Thymus (tissue), 14 donors: Measurements from ENCODE around the gene PRKAG2. TPM values are rescaled to one million over a fixed set of nuclear protein-coding genes. Genes with fewer than 3 reads are reported as not detected.
A peak's percentile ranks its signal among the peaks of the same experiment; 100 is the strongest.

Experiments
- DNase-seq, 9 donors: peaks; one replicate each; pipeline ENCODE4 v3.0.0-alpha.2; 2013; ENCODE audit warnings: low spot score in 9 of 9, low read depth in 6 of 9, missing footprints in 1 of 9
- H3K27ac ChIP-seq, 2 donors: one replicate each; pipeline ENCODE4 v1.5.1; 2013; ENCODE audit warnings: control low read depth in 1 of 2, low read depth in 1 of 2, low read length in 1 of 2, mild to moderate bottlenecking in 1 of 2, moderate library complexity in 1 of 2
- H3K27me3 ChIP-seq, 2 donors: one replicate each; pipeline ENCODE4 v1.5.1; 2013; ENCODE audit warnings: low read length in 1 of 2; ENCODE audit not compliant: control insufficient read depth in 2 of 2, insufficient read depth in 1 of 2
- H3K36me3 ChIP-seq, 2 donors: one replicate each; pipeline ENCODE4 v1.5.1; 2013; ENCODE audit warnings: low read length in 1 of 2, mild to moderate bottlenecking in 1 of 2, moderate library complexity in 1 of 2; ENCODE audit not compliant: control insufficient read depth in 2 of 2, insufficient read depth in 2 of 2
- H3K4me1 ChIP-seq, 2 donors: one replicate each; pipeline ENCODE4 v1.5.1; 2013; ENCODE audit warnings: low read length in 2 of 2; ENCODE audit not compliant: control insufficient read depth in 2 of 2, insufficient read depth in 2 of 2
- H3K4me3 ChIP-seq, 2 donors: one replicate each; pipeline ENCODE4 v1.5.1; 2013; ENCODE audit warnings: low read length in 2 of 2, control low read depth in 1 of 2, mild to moderate bottlenecking in 1 of 2
- H3K9me3 ChIP-seq, 2 donors: one replicate each; pipeline ENCODE4 v1.5.1; 2013; ENCODE audit warnings: low read length in 1 of 2, mild to moderate bottlenecking in 1 of 2; ENCODE audit not compliant: control insufficient read depth in 2 of 2, insufficient read depth in 1 of 2
- WGBS: extraction: QIAGEN DNeasy Blood & Tissue Kit; methylation state at CpG from one replicate; pipeline ENCODE4 v1.1.7; 2013; 5-methylcytosine and 5-hydroxymethylcytosine counted together
- long read RNA-seq, 10 donors: transcript quantifications; one replicate each; lab custom pipeline, GENCODE V29; 2026
- polyA plus RNA-seq: library from polyadenylated mRNA; stranded (reverse); fragments of 200-250 nt; gene quantifications from one replicate; pipeline ENCODE4 v1.2.3, GENCODE V29; 2013
- total RNA-seq: library from RNA; stranded (reverse); fragments of 120-200 nt; gene quantifications from one replicate; pipeline ENCODE4 v1.2.4, GENCODE V29; 2013
- donor health status: healthy.

The PRKAG2 gene
- total RNA-seq (5.1 TPM), polyA plus RNA-seq (33.7 TPM)
- long read RNA-seq, donor 1 = 0 reads
- long read RNA-seq, donor 2 = 0 reads
- long read RNA-seq, donor 3, partial matches to known transcripts = 0 of 3 reads
- long read RNA-seq, donor 3, other reads (novel, unspliced or antisense) = 0 of 3 reads
- long read RNA-seq, donor 4 = 0 reads
- long read RNA-seq, donor 5 = 0 reads
- long read RNA-seq, donor 6 = 0 reads
- long read RNA-seq, donor 7, partial matches to known transcripts = 0 of 1 reads
- long read RNA-seq, donor 7, other reads (novel, unspliced or antisense) = 0 of 1 reads
- long read RNA-seq, donor 8 = 0 reads
- long read RNA-seq, donor 9, partial matches to known transcripts = 0 of 1 reads
- long read RNA-seq, donor 9, other reads (novel, unspliced or antisense) = 0 of 1 reads
- long read RNA-seq, donor 10, partial matches to known transcripts = 0 of 4 reads
- long read RNA-seq, donor 10, other reads (novel, unspliced or antisense) = 0 of 4 reads

DNA sequence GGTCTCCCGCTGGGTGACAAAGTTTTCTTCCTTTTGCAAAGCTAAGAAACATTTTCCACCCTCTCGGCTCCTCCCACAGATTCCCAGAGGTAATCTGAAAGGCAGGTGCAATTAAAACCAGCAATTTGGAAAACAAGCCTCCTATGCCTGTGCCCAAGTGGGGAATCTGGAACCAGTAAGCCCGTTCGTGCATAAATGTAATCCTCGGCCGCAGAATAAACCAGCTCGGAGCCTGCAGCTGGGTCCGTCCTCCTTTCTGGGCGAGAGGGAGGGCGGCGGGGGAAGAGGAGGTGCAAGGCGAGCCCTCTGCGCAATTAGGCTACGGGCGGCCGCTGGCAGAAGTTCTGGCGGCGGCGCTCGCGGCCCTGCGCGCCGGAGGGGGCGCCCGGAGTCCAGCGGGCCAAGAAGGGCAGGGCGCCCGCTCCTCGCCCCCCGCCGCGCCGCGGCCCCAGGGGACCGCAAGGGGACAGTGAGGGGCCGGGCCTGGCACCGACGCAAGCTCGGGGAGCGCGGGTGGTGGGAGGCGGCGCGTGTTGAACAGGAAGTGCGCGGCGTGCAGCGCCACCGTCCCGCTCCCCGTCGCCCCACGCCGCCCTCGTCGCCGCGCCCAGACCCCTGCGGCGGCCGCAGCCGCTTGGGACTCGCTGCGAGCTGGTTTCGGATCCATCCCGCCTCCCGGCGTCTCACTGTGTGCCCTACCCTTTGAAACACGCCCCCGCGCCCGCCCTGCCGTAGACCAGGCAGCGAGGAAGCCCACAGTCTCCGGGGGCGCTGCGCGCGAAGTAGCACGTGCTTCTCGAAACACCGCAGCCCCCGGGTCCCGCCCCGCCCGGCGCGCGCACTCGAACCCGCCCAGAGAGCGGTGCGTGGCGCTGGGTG, at the start of gene PRKAG2:
Gene PRKAG2, minus strand, starts transcription at position 217 of the 879 bp plus-strand sequence. CDS start 495 bp downstream, outside the sequence.
- H3K36me3 ChIP-seq = no peaks in the 10 kb centered on the region
- H3K4me1 ChIP-seq = peaks cover 4 to 24% of the 10 kb centered on the region in 2 donors
- H3K27me3 ChIP-seq = peaks cover 32 to 71% of the 10 kb centered on the region in 2 donors
- peaks cover 0 to 7% of the 10 kb centered on the region in 2 donors for H3K9me3 ChIP-seq
- DNase-seq = peak in 6 of 9 donors; percentile 9 to 59 (median 34)
- H3K4me3 ChIP-seq = peak within 1 kb of the TSS; percentile 53 to 69
- WGBS = under 1% methylated on average over 95 of the region's 95 CpGs
- H3K27ac ChIP-seq = peak within 1 kb of the TSS; percentile 32 to 81

DNA sequence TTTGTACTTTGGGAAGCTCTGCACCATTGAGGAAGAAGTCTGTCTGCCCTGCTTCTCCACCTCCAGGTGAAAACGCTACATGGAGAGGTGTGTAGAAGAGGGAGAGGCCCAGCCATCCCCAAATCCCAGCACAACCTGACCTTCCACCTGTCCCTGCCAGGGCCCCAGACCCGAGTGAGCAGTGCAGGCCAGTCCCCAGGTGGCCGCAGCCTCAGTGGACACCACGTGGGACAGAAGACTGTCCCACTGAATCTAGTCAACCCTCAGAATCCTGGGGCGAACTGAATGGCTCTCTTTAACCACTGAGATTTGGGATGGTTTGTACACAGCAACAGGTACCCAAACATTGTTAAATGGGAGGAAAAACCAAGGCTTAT, 49.4 kb upstream of the PRKAG2 start:
- WGBS = 92% methylated on average over 5 of the region's 5 CpGs
- H3K4me3 ChIP-seq = no peak overlapping the region
- peaks cover 0 to 2% of the 10 kb centered on the region in 2 donors for H3K27me3 ChIP-seq
- H3K27ac ChIP-seq = no peak overlapping the region
- H3K36me3 ChIP-seq = peaks cover 0 to 2% of the 10 kb centered on the region in 2 donors
- no peaks in the 10 kb centered on the region for H3K9me3 ChIP-seq
- no peaks in the 10 kb centered on the region for H3K4me1 ChIP-seq
- no peak for DNase-seq

DNA sequence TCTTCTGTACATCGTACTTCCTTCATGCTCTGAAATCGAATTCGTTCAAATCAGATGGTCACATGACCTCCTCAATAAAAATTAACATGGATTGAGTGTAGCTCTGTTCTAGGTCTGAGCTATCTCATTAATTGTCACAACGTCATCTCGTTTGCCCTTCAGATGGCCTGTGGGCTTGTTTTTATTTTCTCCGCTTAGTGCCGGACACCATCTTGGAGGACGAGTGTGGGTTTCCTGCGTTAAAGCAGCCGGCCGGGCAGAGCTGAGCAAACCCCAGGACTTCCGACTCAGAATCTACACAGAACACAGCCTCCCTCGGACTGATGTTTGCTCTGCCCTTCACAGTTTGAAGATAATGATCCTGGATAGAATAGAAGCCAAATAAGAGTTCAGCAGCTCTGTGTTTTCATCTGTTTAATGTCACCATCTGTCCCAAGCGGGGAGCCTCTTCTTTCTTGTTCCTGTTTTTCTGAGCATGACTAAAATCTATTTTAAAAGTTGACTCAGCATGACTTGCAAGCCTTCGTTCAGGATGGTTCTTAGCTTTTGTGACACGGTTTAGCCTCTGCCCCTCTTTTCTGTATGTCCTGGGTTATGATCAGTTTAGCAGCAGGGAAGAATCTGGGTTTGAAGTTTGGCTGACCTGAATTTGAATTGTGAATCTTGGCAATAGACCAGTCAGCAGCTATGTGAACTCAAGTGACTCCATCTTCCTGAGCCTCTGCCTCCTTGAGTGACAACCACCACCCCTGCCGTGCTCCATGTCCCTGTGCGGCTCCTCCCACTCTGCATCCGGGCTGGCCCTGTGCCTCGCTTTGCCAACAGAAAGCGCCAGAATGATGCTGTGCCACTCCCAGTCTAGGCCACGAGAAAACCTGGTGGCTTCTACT, 48.8 kb upstream of the PRKAG2 start:
- peak overlapping the region in 1 of 2 donors; percentile 37 for H3K27ac ChIP-seq
- H3K4me1 ChIP-seq = no peaks in the 10 kb centered on the region
- H3K4me3 ChIP-seq = no peak overlapping the region
- WGBS = 64% methylated on average over 22 of the region's 22 CpGs
- no peak for DNase-seq
- peaks cover 0 to 2% of the 10 kb centered on the region in 2 donors for H3K36me3 ChIP-seq
- H3K9me3 ChIP-seq = no peaks in the 10 kb centered on the region
- H3K27me3 ChIP-seq = peaks cover 0 to 2% of the 10 kb centered on the region in 2 donors

DNA sequence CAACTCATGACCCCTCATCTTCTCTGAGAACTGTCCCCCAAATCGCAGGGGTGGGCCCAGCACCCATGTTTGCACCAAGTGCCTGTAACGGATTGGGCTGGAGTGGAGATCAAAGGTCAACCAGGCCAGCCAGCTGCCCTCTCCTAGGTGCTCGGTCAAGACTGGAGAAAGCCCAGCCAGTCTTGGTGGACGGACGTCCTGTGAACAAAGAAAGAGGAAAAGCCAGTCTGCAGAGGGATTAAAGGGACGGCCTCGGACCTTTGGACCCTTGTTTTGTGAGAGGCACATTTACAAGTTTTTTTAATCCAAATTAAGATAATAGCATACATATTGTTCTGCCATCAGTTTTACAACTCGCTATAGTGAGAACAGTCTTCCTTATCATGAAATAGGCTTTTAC, 47.6 kb upstream of the PRKAG2 start:
- no peaks in the 10 kb centered on the region for H3K9me3 ChIP-seq
- H3K4me3 ChIP-seq = no peak overlapping the region
- peak overlapping the region in 1 of 2 donors; percentile 4 for H3K27ac ChIP-seq
- WGBS = 97% methylated on average over 8 of the region's 8 CpGs
- no peak for DNase-seq
- H3K4me1 ChIP-seq = no peaks in the 10 kb centered on the region
- H3K27me3 ChIP-seq = peaks cover 0 to 2% of the 10 kb centered on the region in 2 donors
- peaks cover 0 to 2% of the 10 kb centered on the region in 2 donors for H3K36me3 ChIP-seq

DNA sequence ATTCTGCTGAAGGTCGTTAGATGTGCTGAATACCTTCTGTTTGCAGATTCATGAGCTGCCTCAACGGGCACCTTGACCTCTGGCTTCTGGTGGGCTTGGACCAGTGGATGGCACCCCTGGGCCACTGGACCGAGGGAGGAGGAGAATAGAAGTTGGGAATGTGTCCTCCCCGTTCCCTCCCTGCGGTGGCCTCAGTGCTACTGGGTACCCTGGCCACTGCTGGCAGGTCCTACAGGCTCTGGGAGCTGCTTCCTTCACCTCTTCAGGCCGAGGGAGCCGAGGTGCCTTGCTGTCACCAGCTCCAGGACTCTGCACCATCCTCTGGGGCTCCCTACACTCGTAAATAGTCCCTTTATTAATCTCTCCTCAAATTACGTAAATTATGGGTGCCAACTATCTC, 47.1 kb upstream of the PRKAG2 start:
- Histone ChIP-seq H3K4me1 (no peaks in the 10 kb centered on the region), H3K27ac (no peak overlapping the region), H3K27me3 (peaks cover 0 to 2% of the 10 kb centered on the region in 2 donors), H3K4me3 (no peak overlapping the region), H3K36me3 (peaks cover 0 to 2% of the 10 kb centered on the region in 2 donors), H3K9me3 (no peaks in the 10 kb centered on the region)
- 94% methylated on average over 9 of the region's 9 CpGs for WGBS
- DNase-seq = no peak

DNA sequence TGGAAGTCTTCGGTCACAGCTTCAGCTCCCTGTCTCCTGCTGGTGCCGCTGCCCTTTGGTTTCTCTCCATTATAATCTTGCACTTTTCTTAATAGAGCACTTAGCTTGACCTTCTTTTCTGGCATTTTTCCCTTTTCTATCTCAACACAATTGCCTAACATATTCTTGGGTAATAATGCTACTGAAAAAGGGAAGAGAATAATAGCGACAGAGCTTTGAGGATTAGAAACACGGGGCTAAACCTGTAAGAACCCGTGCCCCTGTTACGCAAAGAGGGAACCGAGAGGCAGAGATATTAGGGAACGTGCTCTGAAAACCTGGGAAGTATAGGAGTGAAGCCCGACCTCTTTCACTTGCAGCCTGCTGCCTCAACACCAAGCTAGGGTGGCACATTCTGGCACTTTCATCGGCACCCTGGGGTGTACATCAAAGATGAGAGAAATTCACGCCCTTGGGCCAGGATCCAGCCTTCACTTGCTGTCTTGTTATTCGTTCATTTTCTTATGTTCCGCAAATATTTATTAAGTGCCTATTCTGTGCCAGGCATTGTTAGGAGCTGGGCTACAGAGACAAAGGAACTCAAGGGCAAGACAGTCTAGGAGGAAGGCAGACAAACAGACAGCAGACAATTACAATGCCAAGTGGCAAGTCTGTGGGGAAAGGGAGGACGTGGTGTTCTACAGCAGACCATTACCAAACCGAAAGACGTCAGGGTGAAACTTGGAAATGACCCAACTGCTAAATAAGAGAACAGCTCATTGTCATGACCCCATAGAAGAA, 46.4 kb upstream of the PRKAG2 start:
- no peaks in the 10 kb centered on the region for H3K4me1 ChIP-seq
- WGBS = 93% methylated on average over 16 of the region's 16 CpGs
- H3K27me3 ChIP-seq = peaks cover 0 to 2% of the 10 kb centered on the region in 2 donors
- H3K4me3 ChIP-seq = no peak overlapping the region
- DNase-seq = peak in 1 of 9 donors; percentile 11
- peaks cover 0 to 2% of the 10 kb centered on the region in 2 donors for H3K36me3 ChIP-seq
- no peaks in the 10 kb centered on the region for H3K9me3 ChIP-seq
- no peak overlapping the region for H3K27ac ChIP-seq

DNA sequence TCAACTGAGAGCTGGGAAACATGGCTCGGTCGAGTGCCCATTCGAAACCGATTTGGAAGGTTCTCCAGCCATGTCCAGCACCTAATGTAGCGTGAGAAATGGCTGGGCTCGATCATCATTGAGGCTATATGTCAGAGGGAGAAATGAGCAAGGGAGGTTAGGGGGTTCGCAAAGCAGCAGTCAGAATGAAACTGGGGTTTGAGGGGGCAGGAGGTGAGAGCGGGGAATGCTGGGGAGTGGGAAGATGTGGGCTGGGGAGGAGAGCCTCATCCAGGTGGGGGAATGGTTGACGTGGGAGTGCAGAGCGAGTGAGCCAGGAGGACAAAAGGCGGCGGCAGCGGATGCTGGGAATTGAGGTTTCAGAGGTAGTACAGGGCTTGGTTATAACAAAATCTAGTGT, 44.5 kb upstream of the PRKAG2 start:
- DNase-seq = no peak
- Histone ChIP-seq H3K27me3 (peaks cover 0 to 2% of the 10 kb centered on the region in 2 donors), H3K27ac (no peak overlapping the region), H3K9me3 (no peaks in the 10 kb centered on the region), H3K4me1 (no peaks in the 10 kb centered on the region), H3K36me3 (peaks cover 0 to 2% of the 10 kb centered on the region in 2 donors), H3K4me3 (no peak overlapping the region)
- WGBS = 96% methylated on average over 13 of the region's 13 CpGs

DNA sequence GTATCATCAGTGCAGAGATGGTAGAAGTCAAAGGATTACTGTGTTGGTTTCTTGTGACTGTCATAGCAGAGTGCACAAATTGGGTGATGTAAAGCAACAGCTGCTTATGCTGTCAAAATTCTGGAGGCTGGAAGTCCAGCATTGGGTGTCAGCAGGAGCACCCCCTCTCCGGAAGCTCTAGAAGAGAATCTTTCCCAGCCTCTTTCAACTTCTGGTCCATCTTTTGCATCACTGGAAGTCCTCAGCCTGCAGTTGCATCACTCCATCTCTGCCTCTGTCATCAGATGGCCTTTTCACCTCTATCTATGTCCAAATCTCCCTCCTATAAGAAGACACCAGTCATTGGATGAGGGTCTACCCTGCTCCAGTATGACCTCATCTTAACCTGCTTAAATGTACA, 43.6 kb upstream of the PRKAG2 start:
- H3K4me1 ChIP-seq = no peaks in the 10 kb centered on the region
- H3K4me3 ChIP-seq = no peak overlapping the region
- H3K36me3 ChIP-seq = peaks cover 0 to 2% of the 10 kb centered on the region in 2 donors
- H3K27ac ChIP-seq = no peak overlapping the region
- H3K27me3 ChIP-seq = no peaks in the 10 kb centered on the region
- no peak for DNase-seq
- no peaks in the 10 kb centered on the region for H3K9me3 ChIP-seq
- 97% methylated on average over 1 of the region's 1 CpG for WGBS
